GM12878 (cell line): Measurements from ENCODE around the gene ERC1. TPM values are rescaled to one million over a fixed set of nuclear protein-coding genes. Genes with fewer than 3 reads are reported as not detected.

Experiments
- ATAC-seq: fragments of 200-7000 bp; cut with Tn5 transposase; 3 replicates; pipeline ENCODE4 v1.9.1; 2020; ENCODE audit warnings: mild to moderate bottlenecking, moderate library complexity
- BruUV-seq: library from RNA; stranded (reverse); fragments of 400-500 nt; replicated peaks from 2 replicates; lab custom pipeline; 2021; lab: Mats Ljungman, UMichigan
- CTCF ChIA-PET: fragments of 300-600 bp; sonication (Branson Sonifier 250); formaldehyde crosslinking; extraction: SDS; loops from one replicate; lab custom pipeline; 2021; ENCODE audit warnings: inconsistent platforms; lab: Yijun Ruan, JAX
- POLR2A ChIA-PET: fragments of 350-600 bp; formaldehyde crosslinking; extraction: SDS; loops from one replicate; lab custom pipeline; 2021; ENCODE audit warnings: inconsistent platforms; lab: Charles Lee
- RAD21 ChIA-PET: fragments of 300-600 bp; sonication (Branson Sonifier 250); formaldehyde crosslinking; loops from one replicate; lab custom pipeline; 2023; ENCODE audit warnings: antibody characterized with exemption; ENCODE audit not compliant: unreplicated experiment; lab: Charles Lee
- SMC1A ChIA-PET: fragments of 300-600 bp; sonication (Branson Sonifier 250); formaldehyde crosslinking; loops from one replicate; lab custom pipeline; 2023; ENCODE audit not compliant: unreplicated experiment, uncharacterized antibody; lab: Charles Lee
- DNase-seq: peaks from one replicate; pipeline ENCODE4 v3.0.0-alpha.2; 2011; ENCODE audit warnings: low read depth, low spot score
- FAIRE-seq: peaks from 3 replicates; lab custom pipeline; 2011; peaks lifted over from hg19 to GRCh38; lab: Jason Lieb, UNC
- H2AFZ ChIP-seq: 2 replicates; pipeline ENCODE4 v1.6.0; 2011; ENCODE audit warnings: low read depth, low read length, control low read depth; ENCODE audit not compliant: control insufficient read depth
- H3K27ac ChIP-seq: 2 replicates; pipeline ENCODE4 v1.5.1; 2011; ENCODE audit warnings: control low read depth; ENCODE audit not compliant: control insufficient read depth, insufficient read depth
- H3K27me3 ChIP-seq, 2 experiments: replicated peaks in 1 of 2; 2 replicates each; pipeline versions ENCODE4 v1.6.0 to v1.6.1; 2011; ENCODE audit warnings: low read length in 1 of 2; ENCODE audit not compliant: control insufficient read depth in 2 of 2, insufficient read depth in 2 of 2
- H3K36me3 ChIP-seq, 2 experiments: 2 replicates each; pipeline ENCODE4 v1.5.1; 2011; ENCODE audit warnings: low read length in 1 of 2; ENCODE audit not compliant: control insufficient read depth in 2 of 2, insufficient read depth in 2 of 2
- H3K4me1 ChIP-seq: 2 replicates; pipeline ENCODE4 v1.6.1; 2011; ENCODE audit warnings: mild to moderate bottlenecking, low read length, moderate library complexity, mixed read lengths; ENCODE audit not compliant: control insufficient read depth, insufficient read depth
- H3K4me2 ChIP-seq: 2 replicates; pipeline ENCODE4 v1.6.0; 2011; ENCODE audit warnings: control low read depth; ENCODE audit not compliant: control insufficient read depth, insufficient read depth
- H3K4me3 ChIP-seq: fragments of 200-600 bp; sonication (generic); 2 replicates; pipeline ENCODE4 v1.5.1; 2016
- H3K79me2 ChIP-seq: 2 replicates; pipeline ENCODE4 v1.6.0; 2011; ENCODE audit warnings: low read length; ENCODE audit not compliant: control insufficient read depth, insufficient read depth
- H3K9ac ChIP-seq: 2 replicates; pipeline ENCODE4 v1.8.0; 2011; ENCODE audit warnings: low read length, control low read depth, mixed read lengths; ENCODE audit not compliant: control insufficient read depth, insufficient read depth
- H3K9me3 ChIP-seq: replicated peaks from 3 replicates; pipeline ENCODE4 v1.5.1; 2011; ENCODE audit warnings: mild to moderate bottlenecking, low read length; ENCODE audit not compliant: control insufficient read depth, insufficient read depth
- H4K20me1 ChIP-seq: 2 replicates; pipeline ENCODE4 v1.6.0; 2011; ENCODE audit not compliant: control insufficient read depth, insufficient read depth
- BRCA1 ChIP-seq: IDR thresholded peaks from 2 replicates; pipeline ENCODE4 v1.6.1; 2011; ENCODE audit warnings: low read depth, low read length, improper control_type of control experiment
- FOS ChIP-seq: IDR thresholded peaks from 3 replicates; pipeline ENCODE4 v1.6.1; 2011; ENCODE audit warnings: borderline replicate concordance; ENCODE audit not compliant: insufficient read length; ENCODE audit errors: extremely low read depth
- LARP7 ChIP-seq: fragments of 450-650 bp; IDR thresholded peaks from 2 replicates; pipeline ENCODE4 v1.6.1; 2017; ENCODE audit warnings: mild to moderate bottlenecking
- PAX8 ChIP-seq: fragments of 450-650 bp; IDR thresholded peaks from 2 replicates; pipeline ENCODE4 v1.6.1; 2017; ENCODE audit warnings: mild to moderate bottlenecking, moderate library complexity
- POLR2AphosphoS2 ChIP-seq: IDR thresholded peaks from 2 replicates; pipeline ENCODE4 v1.6.1; 2011; ENCODE audit warnings: low read depth, mild to moderate bottlenecking, low read length, improper control_type of control experiment, moderate library complexity
- SRF ChIP-seq, 2 experiments: IDR thresholded peaks; 2 replicates each; pipeline ENCODE4 v1.6.1; 2011; ENCODE audit warnings: low read depth in 2 of 2, low read length in 2 of 2, mild to moderate bottlenecking in 1 of 2, moderate library complexity in 1 of 2
- TCF3 ChIP-seq: IDR thresholded peaks from 2 replicates; pipeline ENCODE4 v1.6.1; 2012; ENCODE audit warnings: low read depth, mild to moderate bottlenecking, low read length, borderline replicate concordance; ENCODE audit not compliant: insufficient read depth
- TCF7 ChIP-seq: IDR thresholded peaks from 2 replicates; pipeline ENCODE4 v1.6.1; 2014; ENCODE audit warnings: antibody characterized with exemption, borderline replicate concordance
- YY1 ChIP-seq: IDR thresholded peaks from 2 replicates; pipeline ENCODE4 v1.6.1; 2011; ENCODE audit warnings: low read depth, mild to moderate bottlenecking, low read length
- WGBS: methylation state at CpG from one replicate; pipeline ENCODE4 v1.1.6; 2016; ENCODE audit warnings: low lambda C conversion rate; ENCODE audit not compliant: insufficient replicate concordance, insufficient coverage; ENCODE audit errors: missing lambda C conversion rate; 5-methylcytosine and 5-hydroxymethylcytosine counted together
- in situ Hi-C: fragments of 300-500 bp; cut with MboI; formaldehyde crosslinking; loops from 9 replicates; pipeline ENCODE4 v1.14.3; 2018; ENCODE audit warnings: mixed read lengths
- intact Hi-C: fragments of 100-400 bp; cut with micrococcal nuclease; formaldehyde crosslinking; loops from one replicate; pipeline ENCODE4 v1.14.2; 2022; ENCODE audit not compliant: unreplicated experiment
- polyA plus RNA-seq, 11 experiments: library from polyadenylated mRNA; depleted of rRNA in 4 of 11; unstranded in 6 of 11; stranded (reverse) in 5 of 11; fragments of >200 nt; fragmentation: Nextera tagmentation in 4 of 11; fragmentation: Illumina TruSeq in 1 of 11; extraction: Ambion mirVana in 4 of 11; extraction: Trizol in 1 of 11; gene quantifications; 1 replicate in 1 of 11; 2 replicates in 10 of 11; pipeline versions ENCODE4 v1.2.1 to v1.2.3, GENCODE V29; 2011 to 2016; ENCODE audit warnings: inconsistent platforms in 2 of 11, missing spikeins in 2 of 11, low read depth in 1 of 11
- total RNA-seq, 4 experiments: library from RNA; depleted of rRNA in 3 of 4; stranded (reverse); fragments of >200 nt in 3 of 4; fragmentation: Illumina TruSeq in 1 of 4; extraction: Trizol in 1 of 4; gene quantifications; 2 replicates each; pipeline versions ENCODE4 v1.2.1 to v1.2.3, GENCODE V29; 2013 to 2021
- TF ChIP-seq, protein P1 (sequence below): IDR thresholded peaks from 2 replicates; pipeline ENCODE4 v1.6.1; 2011; ENCODE audit warnings: mild to moderate bottlenecking, low read depth, low read length, moderate library complexity; ENCODE audit not compliant: insufficient replicate concordance
- TF ChIP-seq, protein P2 (sequence below): fragments of 450-650 bp; IDR thresholded peaks from 2 replicates; pipeline ENCODE4 v1.6.1; 2016; ENCODE audit warnings: mild to moderate bottlenecking
- TF ChIP-seq, protein P3 (sequence below): IDR thresholded peaks from 2 replicates; pipeline ENCODE4 v1.6.1; 2012; ENCODE audit warnings: improper control_type of control experiment, low read depth, low read length; ENCODE audit not compliant: insufficient replicate concordance

Gene ERC1
- total and polyA plus RNA-seq, 10 of the 15 experiments (the other 5 are each of a cell fraction or from before 2014, with no cell fraction given): 0.75 to 8.0 (median 5.0) TPM

DNA sequence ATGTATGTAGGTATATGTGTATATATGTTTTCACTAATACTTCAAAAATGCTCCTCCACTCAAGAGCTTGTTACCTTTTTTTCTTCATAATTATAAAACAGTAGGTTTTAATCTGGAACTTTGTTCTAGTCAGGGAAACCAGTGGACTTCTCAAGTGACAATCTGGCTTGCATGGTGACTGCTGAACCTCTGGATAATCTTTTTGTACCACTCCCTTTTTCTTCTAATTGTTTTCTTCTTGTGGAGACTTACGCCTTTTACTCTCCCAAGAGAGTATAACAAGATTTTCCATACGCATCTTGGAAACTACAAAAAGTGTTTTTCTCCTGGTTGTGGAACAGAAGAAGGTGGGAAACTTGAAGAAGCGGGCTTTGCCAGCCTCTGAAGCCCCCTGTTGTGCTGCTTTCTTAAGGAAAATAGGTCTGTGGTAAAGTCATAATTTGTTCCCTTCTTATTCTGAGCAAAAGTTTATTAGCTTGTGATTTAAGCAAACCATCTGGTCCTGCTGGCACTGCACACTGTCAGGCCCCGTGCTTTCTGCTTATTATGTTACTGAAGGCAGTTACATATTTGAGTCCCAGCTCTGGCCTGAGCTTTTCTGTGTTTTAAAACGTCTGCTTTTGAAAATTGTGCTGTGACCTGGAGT lies 291.8 kb downstream of the ERC1 start:
- in situ Hi-C loops: no loop called here

More for the DNA sequence above, 291.8 kb downstream of the ERC1 start:
- Histone ChIP-seq H3K9ac (no peak overlapping the region), H4K20me1 (no peaks in the 10 kb centered on the region), H3K4me1 (no peaks in the 10 kb centered on the region), H3K4me2 (no peak overlapping the region), H2AFZ (no peak overlapping the region), H3K4me3 (no peak overlapping the region), H3K36me3 (no peaks in the 10 kb centered on the region), H3K27ac (no peak overlapping the region), H3K9me3 (no peaks in the 10 kb centered on the region), H3K27me3 (no peaks in the 10 kb centered on the region), H3K79me2 (no peaks in the 10 kb centered on the region)
- no TSS peak for BruUV-seq
- DNase-seq (no peak), FAIRE-seq (no peak), ATAC-seq (no peak)
- WGBS: 32% methylated on average over 5 of the region's 5 CpGs
- RAD21 ChIA-PET: interaction anchor here (1.5 to 1.6 kb wide), 2 partner anchors 165 to 301 kb away, joined by 4 to 6 read pairs; no protein-coding TSS in a partner anchor
- CTCF ChIA-PET: interaction anchor here (1.1 to 1.9 kb wide), 3 partner anchors 14 to 300 kb away, joined by 3 to 9 read pairs (median 5); no protein-coding TSS in a partner anchor
- SMC1A ChIA-PET: interaction anchor here (0.6 to 1.9 kb wide), 3 partner anchors 149 to 320 kb away, joined by 3 to 7 read pairs (median 6); no protein-coding TSS in a partner anchor
- POLR2A ChIA-PET: interaction anchor here (1.6 kb wide), 1 partner anchor 9 kb away, joined by 4 read pairs; no protein-coding TSS in a partner anchor
- intact Hi-C loops: loop anchor here (5.0 kb wide), 1 partner anchor 300 kb away; no protein-coding TSS in a partner anchor
- no peak for TF ChIP-seq PAX8
- TF ChIP-seq, protein P1, sequence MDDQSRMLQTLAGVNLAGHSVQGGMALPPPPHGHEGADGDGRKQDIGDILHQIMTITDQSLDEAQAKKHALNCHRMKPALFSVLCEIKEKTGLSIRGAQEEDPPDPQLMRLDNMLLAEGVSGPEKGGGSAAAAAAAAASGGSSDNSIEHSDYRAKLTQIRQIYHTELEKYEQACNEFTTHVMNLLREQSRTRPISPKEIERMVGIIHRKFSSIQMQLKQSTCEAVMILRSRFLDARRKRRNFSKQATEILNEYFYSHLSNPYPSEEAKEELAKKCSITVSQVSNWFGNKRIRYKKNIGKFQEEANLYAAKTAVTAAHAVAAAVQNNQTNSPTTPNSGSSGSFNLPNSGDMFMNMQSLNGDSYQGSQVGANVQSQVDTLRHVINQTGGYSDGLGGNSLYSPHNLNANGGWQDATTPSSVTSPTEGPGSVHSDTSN: no peak
- TF ChIP-seq, protein P2, sequence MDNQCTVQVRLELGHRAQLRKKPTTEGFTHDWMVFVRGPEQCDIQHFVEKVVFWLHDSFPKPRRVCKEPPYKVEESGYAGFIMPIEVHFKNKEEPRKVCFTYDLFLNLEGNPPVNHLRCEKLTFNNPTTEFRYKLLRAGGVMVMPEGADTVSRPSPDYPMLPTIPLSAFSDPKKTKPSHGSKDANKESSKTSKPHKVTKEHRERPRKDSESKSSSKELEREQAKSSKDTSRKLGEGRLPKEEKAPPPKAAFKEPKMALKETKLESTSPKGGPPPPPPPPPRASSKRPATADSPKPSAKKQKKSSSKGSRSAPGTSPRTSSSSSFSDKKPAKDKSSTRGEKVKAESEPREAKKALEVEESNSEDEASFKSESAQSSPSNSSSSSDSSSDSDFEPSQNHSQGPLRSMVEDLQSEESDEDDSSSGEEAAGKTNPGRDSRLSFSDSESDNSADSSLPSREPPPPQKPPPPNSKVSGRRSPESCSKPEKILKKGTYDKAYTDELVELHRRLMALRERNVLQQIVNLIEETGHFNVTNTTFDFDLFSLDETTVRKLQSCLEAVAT: no peak
- TF ChIP-seq, protein P3, sequence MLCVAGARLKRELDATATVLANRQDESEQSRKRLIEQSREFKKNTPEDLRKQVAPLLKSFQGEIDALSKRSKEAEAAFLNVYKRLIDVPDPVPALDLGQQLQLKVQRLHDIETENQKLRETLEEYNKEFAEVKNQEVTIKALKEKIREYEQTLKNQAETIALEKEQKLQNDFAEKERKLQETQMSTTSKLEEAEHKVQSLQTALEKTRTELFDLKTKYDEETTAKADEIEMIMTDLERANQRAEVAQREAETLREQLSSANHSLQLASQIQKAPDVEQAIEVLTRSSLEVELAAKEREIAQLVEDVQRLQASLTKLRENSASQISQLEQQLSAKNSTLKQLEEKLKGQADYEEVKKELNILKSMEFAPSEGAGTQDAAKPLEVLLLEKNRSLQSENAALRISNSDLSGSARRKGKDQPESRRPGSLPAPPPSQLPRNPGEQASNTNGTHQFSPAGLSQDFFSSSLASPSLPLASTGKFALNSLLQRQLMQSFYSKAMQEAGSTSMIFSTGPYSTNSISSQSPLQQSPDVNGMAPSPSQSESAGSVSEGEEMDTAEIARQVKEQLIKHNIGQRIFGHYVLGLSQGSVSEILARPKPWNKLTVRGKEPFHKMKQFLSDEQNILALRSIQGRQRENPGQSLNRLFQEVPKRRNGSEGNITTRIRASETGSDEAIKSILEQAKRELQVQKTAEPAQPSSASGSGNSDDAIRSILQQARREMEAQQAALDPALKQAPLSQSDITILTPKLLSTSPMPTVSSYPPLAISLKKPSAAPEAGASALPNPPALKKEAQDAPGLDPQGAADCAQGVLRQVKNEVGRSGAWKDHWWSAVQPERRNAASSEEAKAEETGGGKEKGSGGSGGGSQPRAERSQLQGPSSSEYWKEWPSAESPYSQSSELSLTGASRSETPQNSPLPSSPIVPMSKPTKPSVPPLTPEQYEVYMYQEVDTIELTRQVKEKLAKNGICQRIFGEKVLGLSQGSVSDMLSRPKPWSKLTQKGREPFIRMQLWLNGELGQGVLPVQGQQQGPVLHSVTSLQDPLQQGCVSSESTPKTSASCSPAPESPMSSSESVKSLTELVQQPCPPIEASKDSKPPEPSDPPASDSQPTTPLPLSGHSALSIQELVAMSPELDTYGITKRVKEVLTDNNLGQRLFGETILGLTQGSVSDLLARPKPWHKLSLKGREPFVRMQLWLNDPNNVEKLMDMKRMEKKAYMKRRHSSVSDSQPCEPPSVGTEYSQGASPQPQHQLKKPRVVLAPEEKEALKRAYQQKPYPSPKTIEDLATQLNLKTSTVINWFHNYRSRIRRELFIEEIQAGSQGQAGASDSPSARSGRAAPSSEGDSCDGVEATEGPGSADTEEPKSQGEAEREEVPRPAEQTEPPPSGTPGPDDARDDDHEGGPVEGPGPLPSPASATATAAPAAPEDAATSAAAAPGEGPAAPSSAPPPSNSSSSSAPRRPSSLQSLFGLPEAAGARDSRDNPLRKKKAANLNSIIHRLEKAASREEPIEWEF: no peak
- no peak for TF ChIP-seq FOS
- no peak for TF ChIP-seq BRCA1
- no peak for TF ChIP-seq TCF7
- no peak for TF ChIP-seq YY1
- no peak for TF ChIP-seq SRF (IDR thresholded peaks at IDR 0.05; ENCODE audit: low read depth in 2 of 2, low read length in 2 of 2)
- no peak for TF ChIP-seq LARP7
- no peak for TF ChIP-seq POLR2AphosphoS2
- no peak for TF ChIP-seq TCF3
